HepG2 (cell line): Measurements from ENCODE around the gene MORN1. TPM values are rescaled to one million over a fixed set of nuclear protein-coding genes. Genes with fewer than 3 reads are reported as not detected.

Source experiments
- ATAC-seq: fragments of 200-7000 bp; cut with Tn5 transposase; 3 replicates; pipeline ENCODE4 v1.9.1; 2020; ENCODE audit warnings: mild to moderate bottlenecking, moderate library complexity
- BruUV-seq: library from RNA; stranded (reverse); fragments of 400-500 nt; replicated peaks from 2 replicates; lab custom pipeline; 2021; lab: Mats Ljungman, UMichigan
- CTCF ChIA-PET: fragments of 300-600 bp; formaldehyde crosslinking; extraction: SDS; loops from one replicate; lab custom pipeline; 2021; ENCODE audit warnings: low total read pairs, inconsistent platforms, low intra/inter-chr PET ratio; lab: Yijun Ruan, JAX
- POLR2A ChIA-PET: fragments of 350-600 bp; sonication (Branson Sonifier 250); formaldehyde crosslinking; loops from one replicate; lab custom pipeline; 2020; ENCODE audit warnings: antibody characterized with exemption, inconsistent platforms; lab: Yijun Ruan, JAX
- DNase-seq: peaks from one replicate; pipeline ENCODE4 v3.0.0-alpha.2; 2015; ENCODE audit warnings: low spot score
- FAIRE-seq: peaks from 3 replicates; lab custom pipeline; 2011; peaks lifted over from hg19 to GRCh38; lab: Jason Lieb, UNC
- H2AFZ ChIP-seq: one replicate; pipeline ENCODE4 v1.6.1; 2011; ENCODE audit warnings: low read length, inconsistent platforms
- H3K27ac ChIP-seq: fragments of 300-600 bp; 3 replicates; pipeline ENCODE4 v1.8.0; 2011; ENCODE audit warnings: mixed run types, mild to moderate bottlenecking, mixed read lengths, low read length, inconsistent platforms; ENCODE audit not compliant: insufficient read depth; ENCODE audit errors: extremely low read length
- H3K27me3 ChIP-seq, 2 experiments: fragments of 200-600 bp in 1 of 2; 2 replicates in 1 of 2; 3 replicates in 1 of 2; pipeline versions ENCODE4 v1.6.0 to v1.8.0; 2011; ENCODE audit warnings: low read length in 2 of 2, mild to moderate bottlenecking in 2 of 2, moderate library complexity in 2 of 2, inconsistent platforms in 1 of 2; ENCODE audit not compliant: insufficient read depth in 2 of 2, control insufficient read depth in 1 of 2
- H3K36me3 ChIP-seq, 2 experiments: fragments of 200-600 bp in 1 of 2; replicated peaks in 1 of 2; 2 replicates in 1 of 2; 3 replicates in 1 of 2; pipeline versions ENCODE4 v1.5.1 to v1.8.0; 2011; ENCODE audit warnings: low read length in 2 of 2, inconsistent platforms in 1 of 2; ENCODE audit not compliant: insufficient read depth in 2 of 2, control insufficient read depth in 1 of 2
- H3K4me1 ChIP-seq: 2 replicates; pipeline ENCODE4 v1.5.1; 2012; ENCODE audit warnings: low read length, inconsistent platforms; ENCODE audit not compliant: insufficient read depth
- H3K4me2 ChIP-seq: 2 replicates; pipeline ENCODE4 v1.6.0; 2011; ENCODE audit warnings: low read depth, low read length, inconsistent platforms
- H3K4me3 ChIP-seq, 3 experiments: fragments of 200-600 bp in 1 of 3; sonication (generic), shearing (Covaris generic) in 1 of 3; replicated peaks in 1 of 3; 2 replicates each; pipeline ENCODE4 v1.5.1; 2011 to 2016; ENCODE audit warnings: low read length in 3 of 3, inconsistent platforms in 2 of 3, low read depth in 2 of 3, mild to moderate bottlenecking in 2 of 3, control low read depth in 1 of 3, mixed read lengths in 1 of 3; ENCODE audit not compliant: insufficient read depth in 1 of 3
- H3K79me2 ChIP-seq: one replicate; pipeline ENCODE4 v1.6.1; 2011; ENCODE audit warnings: low read length, inconsistent platforms; ENCODE audit not compliant: insufficient read depth
- H3K9ac ChIP-seq: 2 replicates; pipeline ENCODE4 v1.6.0; 2011; ENCODE audit warnings: mild to moderate bottlenecking, low read depth, low read length, inconsistent platforms; ENCODE audit not compliant: insufficient read depth
- H3K9me3 ChIP-seq: 2 replicates; pipeline ENCODE4 v1.5.1; 2012; ENCODE audit warnings: mild to moderate bottlenecking, low read length
- H4K20me1 ChIP-seq: 2 replicates; pipeline ENCODE4 v1.6.0; 2011; ENCODE audit warnings: inconsistent platforms, mild to moderate bottlenecking, low read length, moderate library complexity; ENCODE audit not compliant: insufficient read depth
- AGO2 ChIP-seq: fragments of 200-400 bp; formaldehyde crosslinking; optimal IDR thresholded peaks from 2 replicates; pipeline ENCODE3; 2017; ENCODE audit warnings: mild to moderate bottlenecking, low read depth, low read length, moderate library complexity
- ARID2 ChIP-seq: sonication (generic); formaldehyde crosslinking; IDR thresholded peaks from 2 replicates; pipeline ENCODE4 v1.8.1; 2022; ENCODE audit warnings: mild to moderate bottlenecking, missing genetic modification reagents, borderline replicate concordance
- CEBPZ ChIP-seq: IDR thresholded peaks from 2 replicates; pipeline ENCODE4 v1.6.1; 2012; ENCODE audit warnings: low read length, improper control_type of control experiment
- E2F2 ChIP-seq: sonication (generic); formaldehyde crosslinking; IDR thresholded peaks from 2 replicates; pipeline ENCODE4 v1.4.0; 2020; ENCODE audit warnings: missing genetic modification reagents, borderline replicate concordance
- GABPA ChIP-seq, 2 experiments: IDR thresholded peaks; 2 replicates each; pipeline ENCODE4 v1.6.1; 2011 to 2016; ENCODE audit warnings: low read depth in 2 of 2, low read length in 1 of 2, missing biosample characterization in 1 of 2, missing genetic modification characterization in 1 of 2
- HDAC2 ChIP-seq: sonication (generic); formaldehyde crosslinking; IDR thresholded peaks from 2 replicates; pipeline ENCODE4 v1.4.0; 2020; ENCODE audit warnings: missing genetic modification reagents
- HES4 ChIP-seq: sonication (generic); formaldehyde crosslinking; IDR thresholded peaks from 2 replicates; pipeline ENCODE4 v1.9.0; 2021; ENCODE audit warnings: mild to moderate bottlenecking, missing genetic modification reagents, borderline replicate concordance
- KDM3A ChIP-seq: IDR thresholded peaks from 2 replicates; pipeline ENCODE4 v1.6.1; 2018; ENCODE audit warnings: low read depth, missing compliant biosample characterization
- MTA3 ChIP-seq: sonication (generic); formaldehyde crosslinking; IDR thresholded peaks from 2 replicates; pipeline ENCODE4 v1.4.0; 2020; ENCODE audit warnings: missing genetic modification reagents
- NONO ChIP-seq, 2 experiments: fragments of 450-650 bp in 1 of 2; sonication (generic) in 1 of 2; formaldehyde crosslinking in 1 of 2; IDR thresholded peaks in 1 of 2; conservative IDR thresholded peaks in 1 of 2; 2 replicates each; pipeline versions ENCODE4 v1.6.1 to v1.8.0; 2017 to 2022; ENCODE audit warnings: mild to moderate bottlenecking in 1 of 2, missing genetic modification reagents in 1 of 2, moderate library complexity in 1 of 2
- POLR2A ChIP-seq, 2 experiments: IDR thresholded peaks; 2 replicates each; pipeline ENCODE4 v1.6.1; 2011; ENCODE audit warnings: low read depth in 2 of 2, low read length in 2 of 2, mild to moderate bottlenecking in 1 of 2, moderate library complexity in 1 of 2; ENCODE audit not compliant: insufficient read depth in 1 of 2
- THAP9 ChIP-seq: sonication (generic); formaldehyde crosslinking; IDR thresholded peaks from 2 replicates; pipeline ENCODE4; 2020; ENCODE audit warnings: missing genetic modification reagents, mild to moderate bottlenecking, borderline replicate concordance
- WGBS: methylation state at CpG from one replicate; pipeline ENCODE4 v1.1.6; 2017; ENCODE audit warnings: low lambda C conversion rate; 5-methylcytosine and 5-hydroxymethylcytosine counted together
- in situ Hi-C: cut with HindIII; loops from 2 replicates; pipeline ENCODE4 v1.10.0; 2017; ENCODE audit warnings: low pct_unique_long_range_greater_than_20kb; ENCODE audit not compliant: extremely low pct_ligation_motif_present
- intact Hi-C: fragments of 100-400 bp; cut with micrococcal nuclease; formaldehyde crosslinking; loops from one replicate; pipeline ENCODE4 v1.10.0; 2022; ENCODE audit not compliant: unreplicated experiment
- polyA plus RNA-seq, 8 experiments: library from polyadenylated mRNA; depleted of rRNA in 3 of 8; stranded (reverse) in 7 of 8; unstranded in 1 of 8; fragments of >200 nt; fragmentation: Illumina TruSeq in 4 of 8; extraction: Trizol in 4 of 8; gene quantifications; 2 replicates each; pipeline versions ENCODE4 v1.2.1 to v1.2.3, GENCODE V29; 2011 to 2016; ENCODE audit warnings: low read depth in 4 of 8, missing spikeins in 1 of 8, mixed read lengths in 1 of 8; ENCODE audit not compliant: insufficient read depth in 1 of 8
- total RNA-seq, 5 experiments: library from RNA; depleted of rRNA; stranded (reverse); fragments of >200 nt; fragmentation: Illumina TruSeq; extraction: Trizol; gene quantifications; 2 replicates each; pipeline ENCODE4 v1.2.3, GENCODE V29; 2016; ENCODE audit warnings: low read depth in 1 of 5

Gene MORN1
- total and polyA plus RNA-seq, 2 of the 13 experiments (the other 11 are each of a cell fraction or from before 2014, with no cell fraction given) = 3.1 to 6.5 TPM

GRCh38 chr1:2297246-2298011 is 93.9 kb downstream of the MORN1 start:
- Histone ChIP-seq H3K4me3 (no peak overlapping the region), H3K9me3 (no peaks in the 10 kb centered on the region), H2AFZ (no peak overlapping the region), H4K20me1 (peaks cover 63% of the 10 kb centered on the region), H3K27ac (no peak overlapping the region), H3K4me2 (no peak overlapping the region), H3K79me2 (peaks cover 81% of the 10 kb centered on the region), H3K36me3 (peaks cover 5 to 6% of the 10 kb centered on the region in 2 experiments; a peak in 3 of 5 replicates), H3K4me1 (no peaks in the 10 kb centered on the region), H3K9ac (no peak overlapping the region), H3K27me3 (no peaks in the 10 kb centered on the region)
- intact Hi-C loops = no loop called here
- BruUV-seq = no TSS peak
- no peak for ATAC-seq
- 99% methylated on average over 17 of the region's 35 CpGs for WGBS
- FAIRE-seq = no peak
- in situ Hi-C loops = no loop called here
- CTCF ChIA-PET = no interaction called here
- TF ChIP-seq POLR2A (IDR thresholded peaks at IDR 0.05; ENCODE audit: insufficient read depth in 1 of 2, low read depth in 2 of 2, low read length in 2 of 2) (0 out of 4 replicates have a peak, but pooled peaks of 1 of the 2 experiments have one; percentile 5), ARID2 (CRISPR knock-in tag) (no peak), KDM3A (no peak), CEBPZ (no peak), E2F2 (CRISPR knock-in tag) (no peak), NONO (IDR thresholded peaks at IDR 0.05) (no peak), NONO (CRISPR knock-in tag; conservative IDR thresholded peaks at IDR 0.05) (0 out of 2 replicates have a peak, but pooled peaks have one; percentile 34), GABPA (IDR thresholded peaks at IDR 0.05; ENCODE audit: low read depth, low read length) (no peak), GABPA (CRISPR knock-in tag; IDR thresholded peaks at IDR 0.05; ENCODE audit: low read depth) (no peak), AGO2 (peak; percentile 75), HDAC2 (CRISPR knock-in tag) (no peak), HES4 (CRISPR knock-in tag) (no peak), MTA3 (CRISPR knock-in tag) (no peak), THAP9 (CRISPR knock-in tag) (no peak)
- POLR2A ChIA-PET = no interaction called here
- DNase-seq = no peak
